Prostate gland (tissue), 2 donors: Measurements from ENCODE around the gene PTPRT. TPM values are rescaled to one million over a fixed set of nuclear protein-coding genes. Genes with fewer than 3 reads are reported as not detected.

Experiments
- DNase-seq: peaks from one replicate; pipeline ENCODE4 v3.0.0-alpha.2; 2019; ENCODE audit warnings: low spot score
- H3K27ac ChIP-seq, 2 donors: fragments of 200-600 bp; sonication (generic); 2 replicates each; pipeline ENCODE4 v1.5.1; 2017 to 2019
- H3K27me3 ChIP-seq: fragments of 200-600 bp; sonication (generic); replicated peaks from 2 replicates; pipeline ENCODE4 v1.5.1; 2019; ENCODE audit not compliant: insufficient read depth
- H3K36me3 ChIP-seq, 2 donors: fragments of 200-600 bp; sonication (generic); 1 replicate in 1 of 2; 2 replicates in 1 of 2; pipeline versions ENCODE4 v1.5.1 to v1.8.1; 2017 to 2019
- H3K4me1 ChIP-seq: fragments of 200-600 bp; sonication (generic); replicated peaks from 2 replicates; pipeline ENCODE4 v1.5.1; 2019
- H3K4me3 ChIP-seq, 2 donors: fragments of 200-600 bp; sonication (generic); 2 replicates each; pipeline ENCODE4 v1.5.1; 2017 to 2019
- H3K9me3 ChIP-seq: fragments of 200-600 bp; sonication (generic); 2 replicates; pipeline ENCODE4 v1.5.1; 2017
- CTCF ChIP-seq, 4 experiments: fragments of 200-600 bp in 2 of 4; fragments of 450-650 bp in 2 of 4; sonication (generic) in 2 of 4; IDR thresholded peaks; 1 replicate in 3 of 4; 2 replicates in 1 of 4; pipeline ENCODE4 v1.5.1; 2016 to 2019; ENCODE audit warnings: antibody characterized with exemption in 4 of 4, mild to moderate bottlenecking in 2 of 4, moderate library complexity in 2 of 4
- POLR2A ChIP-seq: fragments of 450-650 bp; IDR thresholded peaks from one replicate; pipeline ENCODE4 v1.6.1; 2016; ENCODE audit warnings: antibody characterized with exemption, mild to moderate bottlenecking
- POLR2AphosphoS5 ChIP-seq: sonication (generic); formaldehyde crosslinking; IDR thresholded peaks from one replicate; pipeline ENCODE4 v1.6.1; 2017; ENCODE audit warnings: antibody characterized with exemption
- WGBS: methylation state at CpG from one replicate; pipeline ENCODE4 v1.1.5; 2018; 5-methylcytosine and 5-hydroxymethylcytosine counted together
- intact Hi-C: fragments of 100-400 bp; cut with DNase I; formaldehyde crosslinking; loops from one replicate; pipeline ENCODE4 v1.14.2; 2022
- total RNA-seq, 2 donors: library from RNA; depleted of rRNA; stranded (reverse); fragments of >200 nt; gene quantifications; one replicate each; pipeline ENCODE4 v1.1.0, GENCODE V29; 2016

The PTPRT gene
- total RNA-seq, 2 donors from 2014 or later, result 1.5 to 3.5 TPM

- H3K4me1 ChIP-seq, result no peaks in the 10 kb centered on the region
- intact Hi-C loops, result no loop called here
- TF ChIP-seq POLR2AphosphoS5 (no peak), POLR2A (no peak), CTCF (IDR thresholded peaks at IDR 0.05) (no peak)
- WGBS, result 95% methylated on average over 1 of the region's 1 CpG
- DNase-seq, result no peak
- H3K9me3 ChIP-seq, result no peaks in the 10 kb centered on the region
- H3K4me3 ChIP-seq, result no peak overlapping the region
- H3K36me3 ChIP-seq, result no peaks in the 10 kb centered on the region
- H3K27me3 ChIP-seq, result no peaks in the 10 kb centered on the region
- no peak overlapping the region for H3K27ac ChIP-seq
These were observed 1031.4 kb downstream of the PTPRT start for GRCh38 chr20:42158272-42158671.

- DNase-seq, result no peak
- H3K27me3 ChIP-seq, result no peaks in the 10 kb centered on the region
- no peaks in the 10 kb centered on the region for H3K4me1 ChIP-seq
- intact Hi-C loops, result no loop called here
- H3K9me3 ChIP-seq, result no peaks in the 10 kb centered on the region
- no peak overlapping the region for H3K4me3 ChIP-seq
- TF ChIP-seq POLR2A, result no peak
- TF ChIP-seq POLR2AphosphoS5, result no peak
- no peak overlapping the region for H3K27ac ChIP-seq
- 63% methylated on average over 4 of the region's 4 CpGs for WGBS
- no peaks in the 10 kb centered on the region for H3K36me3 ChIP-seq
These were observed 1034.1 kb downstream of the PTPRT start for GRCh38 chr20:42155586-42155985.

- H3K27me3 ChIP-seq, result no peaks in the 10 kb centered on the region
- H3K4me3 ChIP-seq, result no peak overlapping the region
- no peaks in the 10 kb centered on the region for H3K36me3 ChIP-seq
- TF ChIP-seq CTCF (IDR thresholded peaks at IDR 0.05) (no peak), POLR2A (no peak), POLR2AphosphoS5 (no peak)
- H3K9me3 ChIP-seq, result no peaks in the 10 kb centered on the region
- no peaks in the 10 kb centered on the region for H3K4me1 ChIP-seq
- intact Hi-C loops, result no loop called here
- no peak overlapping the region for H3K27ac ChIP-seq
- no peak for DNase-seq
- WGBS, result 48% methylated on average over 6 of the region's 6 CpGs
These were observed 1037.1 kb downstream of the PTPRT start for GRCh38 chr20:42152575-42152974.

GRCh38 chr20:42150230-42150629 is 1039.5 kb downstream of the PTPRT start:
- Histone ChIP-seq H3K4me1 (no peaks in the 10 kb centered on the region), H3K9me3 (no peaks in the 10 kb centered on the region), H3K27me3 (no peaks in the 10 kb centered on the region), H3K36me3 (no peaks in the 10 kb centered on the region), H3K4me3 (no peak overlapping the region), H3K27ac (no peak overlapping the region)
- intact Hi-C loops, result no loop called here
- TF ChIP-seq CTCF (IDR thresholded peaks at IDR 0.05), result no peak
- TF ChIP-seq POLR2AphosphoS5, result no peak
- no peak for TF ChIP-seq POLR2A
- WGBS, result 89% methylated on average over 4 of the region's 4 CpGs
- DNase-seq, result no peak

GRCh38 chr20:42138729-42139128 is 1051.0 kb downstream of the PTPRT start:
- no peak overlapping the region for H3K4me3 ChIP-seq
- TF ChIP-seq CTCF (IDR thresholded peaks at IDR 0.05), result no peak
- TF ChIP-seq POLR2A, result no peak
- TF ChIP-seq POLR2AphosphoS5, result no peak
- no peaks in the 10 kb centered on the region for H3K4me1 ChIP-seq
- intact Hi-C loops, result no loop called here
- DNase-seq, result no peak
- 43% methylated on average over 4 of the region's 4 CpGs for WGBS
- H3K27me3 ChIP-seq, result no peaks in the 10 kb centered on the region
- no peaks in the 10 kb centered on the region for H3K9me3 ChIP-seq
- H3K36me3 ChIP-seq, result no peaks in the 10 kb centered on the region
- no peak overlapping the region for H3K27ac ChIP-seq
